Measurements from ENCODE around the gene BAG2.

BAG2 gene

GRCh38 chr6:57198926-57199636 is 27.0 kb downstream of the BAG2 start:
- Mint-ChIP-seq H3K9me3 (no peaks in the 10 kb centered on the region), H3K4me3 (no peak overlapping the region), H3K27me3 (no peaks in the 10 kb centered on the region), H3K27ac (no peak overlapping the region), H3K36me3 (ENCODE audit: low read depth) (no peaks in the 10 kb centered on the region), H3K4me1 (no peaks in the 10 kb centered on the region)
- ATAC-seq (no peak), DNase-seq (no peak)

- no peak for ATAC-seq
- no peaks in the 10 kb centered on the region for H3K36me3 Mint-ChIP-seq (ENCODE audit: low read depth)
- no peak overlapping the region for H3K4me3 Mint-ChIP-seq
- no peaks in the 10 kb centered on the region for H3K27me3 Mint-ChIP-seq
- DNase-seq, result no peak
- H3K4me1 Mint-ChIP-seq, result peaks cover 4% of the 10 kb centered on the region
- H3K9me3 Mint-ChIP-seq, result no peaks in the 10 kb centered on the region
- no peak overlapping the region for H3K27ac Mint-ChIP-seq
Measured at GRCh38 chr6:57201718-57202117, 29.6 kb downstream of the BAG2 start.

- H3K36me3 Mint-ChIP-seq (ENCODE audit: low read depth), result no peaks in the 10 kb centered on the region
- H3K27ac Mint-ChIP-seq, result no peak overlapping the region
- H3K27me3 Mint-ChIP-seq, result no peaks in the 10 kb centered on the region
- H3K9me3 Mint-ChIP-seq, result no peaks in the 10 kb centered on the region
- ATAC-seq (no peak), DNase-seq (no peak)
- peaks cover 17% of the 10 kb centered on the region for H3K4me1 Mint-ChIP-seq
- no peak overlapping the region for H3K4me3 Mint-ChIP-seq
Measured at GRCh38 chr6:57205550-57206328, 33.6 kb downstream of the BAG2 start.

- H3K4me1 Mint-ChIP-seq, result peaks cover 17% of the 10 kb centered on the region
- DNase-seq (no peak), ATAC-seq (peak; percentile 69)
- no peak overlapping the region for H3K4me3 Mint-ChIP-seq
- no peak overlapping the region for H3K27ac Mint-ChIP-seq
- no peaks in the 10 kb centered on the region for H3K36me3 Mint-ChIP-seq (ENCODE audit: low read depth)
- H3K9me3 Mint-ChIP-seq, result no peaks in the 10 kb centered on the region
- H3K27me3 Mint-ChIP-seq, result no peaks in the 10 kb centered on the region
Measured at GRCh38 chr6:57207141-57207540, 35.0 kb downstream of the BAG2 start.

- Mint-ChIP-seq H3K9me3 (no peaks in the 10 kb centered on the region), H3K4me3 (no peak overlapping the region), H3K27ac (no peak overlapping the region), H3K27me3 (no peaks in the 10 kb centered on the region), H3K36me3 (ENCODE audit: low read depth) (no peaks in the 10 kb centered on the region), H3K4me1 (peaks cover 17% of the 10 kb centered on the region)
- ATAC-seq (peak; percentile 54), DNase-seq (no peak)
Measured at GRCh38 chr6:57207872-57208271, 35.7 kb downstream of the BAG2 start.

- no peaks in the 10 kb centered on the region for H3K9me3 Mint-ChIP-seq
- H3K27me3 Mint-ChIP-seq, result no peaks in the 10 kb centered on the region
- H3K36me3 Mint-ChIP-seq (ENCODE audit: low read depth), result no peaks in the 10 kb centered on the region
- no peak overlapping the region for H3K4me3 Mint-ChIP-seq
- DNase-seq, result no peak
- peaks cover 18% of the 10 kb centered on the region for H3K4me1 Mint-ChIP-seq
- no peak for ATAC-seq
- H3K27ac Mint-ChIP-seq, result no peak overlapping the region
Measured at GRCh38 chr6:57209030-57209429, 36.9 kb downstream of the BAG2 start.

GRCh38 chr6:57210060-57210459 is 37.9 kb downstream of the BAG2 start:
- ATAC-seq (no peak), DNase-seq (no peak)
- peaks cover 1% of the 10 kb centered on the region for H3K36me3 Mint-ChIP-seq (ENCODE audit: low read depth)
- no peak overlapping the region for H3K4me3 Mint-ChIP-seq
- H3K4me1 Mint-ChIP-seq, result peaks cover 26% of the 10 kb centered on the region
- no peak overlapping the region for H3K27ac Mint-ChIP-seq
- no peaks in the 10 kb centered on the region for H3K9me3 Mint-ChIP-seq
- no peaks in the 10 kb centered on the region for H3K27me3 Mint-ChIP-seq

- H3K27ac Mint-ChIP-seq, result no peak overlapping the region
- H3K27me3 Mint-ChIP-seq, result peaks cover 13% of the 10 kb centered on the region
- H3K4me3 Mint-ChIP-seq, result no peak overlapping the region
- peaks cover 3% of the 10 kb centered on the region for H3K36me3 Mint-ChIP-seq (ENCODE audit: low read depth)
- DNase-seq (no peak), ATAC-seq (no peak)
- H3K4me1 Mint-ChIP-seq, result peaks cover 12% of the 10 kb centered on the region
- H3K9me3 Mint-ChIP-seq, result no peaks in the 10 kb centered on the region
Measured at GRCh38 chr6:57215260-57215659, 43.1 kb downstream of the BAG2 start.

GRCh38 chr6:57216235-57217101 is 44.3 kb downstream of the BAG2 start:
- no peak overlapping the region for H3K4me3 Mint-ChIP-seq
- no peak overlapping the region for H3K27ac Mint-ChIP-seq
- peaks cover 18% of the 10 kb centered on the region for H3K4me1 Mint-ChIP-seq
- DNase-seq (no peak), ATAC-seq (no peak)
- peaks cover 20% of the 10 kb centered on the region for H3K27me3 Mint-ChIP-seq
- peaks cover 3% of the 10 kb centered on the region for H3K36me3 Mint-ChIP-seq (ENCODE audit: low read depth)
- H3K9me3 Mint-ChIP-seq, result no peaks in the 10 kb centered on the region

GRCh38 chr6:57217270-57217669 is 45.1 kb downstream of the BAG2 start:
- DNase-seq (no peak), ATAC-seq (no peak)
- Mint-ChIP-seq H3K27ac (no peak overlapping the region), H3K4me3 (no peak overlapping the region), H3K27me3 (peaks cover 20% of the 10 kb centered on the region), H3K36me3 (ENCODE audit: low read depth) (peaks cover 3% of the 10 kb centered on the region), H3K9me3 (no peaks in the 10 kb centered on the region), H3K4me1 (peaks cover 19% of the 10 kb centered on the region)

- H3K4me1 Mint-ChIP-seq, result peaks cover 16% of the 10 kb centered on the region
- no peak overlapping the region for H3K27ac Mint-ChIP-seq
- DNase-seq (no peak), ATAC-seq (no peak)
- peaks cover 1% of the 10 kb centered on the region for H3K36me3 Mint-ChIP-seq (ENCODE audit: low read depth)
- no peaks in the 10 kb centered on the region for H3K9me3 Mint-ChIP-seq
- peak overlapping the region; percentile 2 for H3K4me3 Mint-ChIP-seq
- H3K27me3 Mint-ChIP-seq, result peaks cover 30% of the 10 kb centered on the region
Measured at GRCh38 chr6:57220083-57220703, 48.1 kb downstream of the BAG2 start.

GRCh38 chr6:57221191-57221935 is 49.2 kb downstream of the BAG2 start:
- peak overlapping the region; percentile 96 for H3K4me3 Mint-ChIP-seq
- peaks cover 30% of the 10 kb centered on the region for H3K27me3 Mint-ChIP-seq
- peak overlapping the region; percentile 63 for H3K27ac Mint-ChIP-seq
- H3K9me3 Mint-ChIP-seq, result no peaks in the 10 kb centered on the region
- DNase-seq (peak; percentile 55), ATAC-seq (peak; percentile 44)
- no peaks in the 10 kb centered on the region for H3K36me3 Mint-ChIP-seq (ENCODE audit: low read depth)
- peaks cover 16% of the 10 kb centered on the region for H3K4me1 Mint-ChIP-seq

- Mint-ChIP-seq H3K4me1 (peaks cover 12% of the 10 kb centered on the region), H3K27me3 (peaks cover 28% of the 10 kb centered on the region), H3K36me3 (ENCODE audit: low read depth) (no peaks in the 10 kb centered on the region), H3K9me3 (no peaks in the 10 kb centered on the region), H3K27ac (peak within 1 kb of the TSS; percentile 90), H3K4me3 (peak within 1 kb of the TSS; percentile 96)
- ATAC-seq (peak; percentile 89), DNase-seq (peak; percentile 84)
Measured at GRCh38 chr6:57221936-57222742, 50.0 kb downstream of the BAG2 start, which contains the start of gene RAB23. TSS of gene RAB23 (minus strand) at chr6:57222307. CDS start at chr6:57210380, 11,927 bp downstream.
